ENCODE results near the gene EGR2. TPM values are rescaled to one million over a fixed set of nuclear protein-coding genes. Genes with fewer than 3 reads are reported as not detected.

Gene EGR2
- total RNA-seq, result 0.71 and 1.1 TPM in 2 replicates
- long read RNA-seq, result 0 reads

DNA sequence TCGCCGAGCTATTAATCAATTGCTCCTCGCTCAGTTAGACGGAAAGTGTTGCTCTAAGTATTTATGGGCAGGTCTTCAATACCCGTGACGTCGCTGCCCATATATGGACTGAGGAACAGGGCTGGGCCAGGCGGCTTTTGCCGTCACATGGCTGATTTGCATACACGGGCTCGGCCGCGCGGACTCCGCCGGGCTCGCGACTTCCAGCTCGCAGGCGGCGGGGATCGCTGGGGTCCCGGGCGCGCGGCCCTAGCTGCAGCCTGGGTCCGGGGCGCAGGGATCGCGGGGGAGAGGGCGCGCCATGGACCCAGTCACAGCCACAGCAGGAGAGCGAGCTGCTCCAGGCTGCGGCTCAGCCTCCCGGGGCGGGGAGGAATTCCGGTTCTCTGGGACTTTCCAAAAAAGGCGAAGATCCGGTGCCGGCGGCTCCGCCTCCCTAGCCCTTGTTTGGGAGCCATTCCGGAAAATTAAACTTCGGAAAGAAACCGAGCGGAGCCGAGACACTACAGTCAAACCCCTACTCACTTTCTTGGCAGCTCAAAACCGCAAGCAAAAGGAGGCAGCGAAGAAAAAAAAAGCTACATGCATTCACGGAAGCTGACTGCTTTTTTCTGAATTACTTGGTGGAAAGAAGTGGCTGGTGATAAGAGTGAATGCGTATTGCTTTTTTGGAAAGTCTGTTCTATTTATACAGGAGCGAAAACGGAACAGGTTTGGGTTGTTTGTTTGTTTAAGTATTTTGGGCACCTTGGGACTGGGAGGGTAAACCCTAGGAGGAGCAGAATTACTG, at the start of gene EGR2:
Gene EGR2, minus strand, starts transcription at position 36 of the 790 bp plus-strand sequence. CDS start 337 bp downstream, outside the sequence.
- peaks cover 87% of the 10 kb centered on the region for H3K27me3 Mint-ChIP-seq
- DNase-seq (ENCODE audit: low spot score, unreplicated experiment), result peak; percentile 72

DNA sequence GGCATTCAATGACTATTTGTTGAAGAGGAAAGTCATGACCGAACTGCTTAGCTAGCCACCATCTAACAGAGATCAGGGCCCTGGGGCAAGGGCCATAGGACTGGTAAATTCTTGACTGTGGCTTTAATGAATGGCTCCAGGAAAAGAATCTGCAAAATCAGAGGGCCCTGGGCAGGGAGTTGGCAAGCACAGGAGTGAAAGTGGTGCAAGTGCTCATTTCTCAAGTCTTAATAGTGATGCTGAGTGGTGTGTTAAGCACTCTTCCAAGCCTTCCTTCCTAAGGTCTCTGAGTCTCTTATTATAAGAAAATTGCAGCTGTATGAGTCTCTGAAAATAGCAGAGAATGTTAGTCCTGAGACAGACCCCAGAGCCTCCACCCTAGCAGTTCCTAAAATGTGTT, 46.3 kb upstream of the EGR2 start:
- H3K27me3 Mint-ChIP-seq, result peaks cover 5% of the 10 kb centered on the region
- TF ChIP-seq, protein P1, sequence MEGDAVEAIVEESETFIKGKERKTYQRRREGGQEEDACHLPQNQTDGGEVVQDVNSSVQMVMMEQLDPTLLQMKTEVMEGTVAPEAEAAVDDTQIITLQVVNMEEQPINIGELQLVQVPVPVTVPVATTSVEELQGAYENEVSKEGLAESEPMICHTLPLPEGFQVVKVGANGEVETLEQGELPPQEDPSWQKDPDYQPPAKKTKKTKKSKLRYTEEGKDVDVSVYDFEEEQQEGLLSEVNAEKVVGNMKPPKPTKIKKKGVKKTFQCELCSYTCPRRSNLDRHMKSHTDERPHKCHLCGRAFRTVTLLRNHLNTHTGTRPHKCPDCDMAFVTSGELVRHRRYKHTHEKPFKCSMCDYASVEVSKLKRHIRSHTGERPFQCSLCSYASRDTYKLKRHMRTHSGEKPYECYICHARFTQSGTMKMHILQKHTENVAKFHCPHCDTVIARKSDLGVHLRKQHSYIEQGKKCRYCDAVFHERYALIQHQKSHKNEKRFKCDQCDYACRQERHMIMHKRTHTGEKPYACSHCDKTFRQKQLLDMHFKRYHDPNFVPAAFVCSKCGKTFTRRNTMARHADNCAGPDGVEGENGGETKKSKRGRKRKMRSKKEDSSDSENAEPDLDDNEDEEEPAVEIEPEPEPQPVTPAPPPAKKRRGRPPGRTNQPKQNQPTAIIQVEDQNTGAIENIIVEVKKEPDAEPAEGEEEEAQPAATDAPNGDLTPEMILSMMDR (IDR thresholded peaks at IDR 0.05; ENCODE audit: unreplicated experiment), result no peak
- H3K27ac Mint-ChIP-seq, result no peak overlapping the region

More for the DNA sequence above, at the start of gene EGR2:
- Mint-ChIP-seq H3K9me3 (ENCODE audit: low read depth) (no peaks in the 10 kb centered on the region), H3K36me3 (ENCODE audit: insufficient read depth) (no peaks in the 10 kb centered on the region), H3K27ac (peak within 1 kb of the TSS; percentile 95), H3K4me3 (ENCODE audit: low read depth) (peak within 1 kb of the TSS; percentile 90), H3K4me1 (ENCODE audit: low read depth) (peaks cover 19% of the 10 kb centered on the region)
- TF ChIP-seq, protein P1 (IDR thresholded peaks at IDR 0.05; ENCODE audit: unreplicated experiment), result no peak

DNA sequence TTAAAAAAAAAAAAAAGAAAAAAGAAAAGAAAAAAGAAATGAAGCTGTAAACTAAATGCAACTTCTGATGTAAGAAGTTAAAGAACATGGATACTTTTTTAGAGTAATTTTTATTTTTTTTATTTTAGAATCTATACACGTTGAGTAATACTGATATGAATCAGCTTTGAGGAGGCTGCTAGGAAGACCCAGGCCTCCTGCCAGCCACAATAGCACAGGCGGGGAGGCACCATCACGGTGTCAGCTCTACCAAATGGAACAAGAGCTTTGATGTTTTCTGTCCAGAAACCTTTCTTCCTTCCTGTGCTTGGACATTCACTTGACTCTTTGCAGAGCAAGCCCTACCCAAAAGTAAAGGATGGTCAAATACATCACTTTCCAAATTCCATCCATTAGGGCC, 45.3 kb upstream of the EGR2 start:
- Mint-ChIP-seq H3K9me3 (ENCODE audit: low read depth) (no peaks in the 10 kb centered on the region), H3K4me3 (ENCODE audit: low read depth) (no peak overlapping the region), H3K27ac (no peak overlapping the region), H3K36me3 (ENCODE audit: insufficient read depth) (no peaks in the 10 kb centered on the region), H3K4me1 (ENCODE audit: low read depth) (peaks cover 6% of the 10 kb centered on the region), H3K27me3 (peaks cover 5% of the 10 kb centered on the region)
- no peak for DNase-seq (ENCODE audit: low spot score, unreplicated experiment)
- TF ChIP-seq, protein P1 (IDR thresholded peaks at IDR 0.05; ENCODE audit: unreplicated experiment), result no peak

More for the DNA sequence above, 46.3 kb upstream of the EGR2 start:
- DNase-seq (ENCODE audit: low spot score, unreplicated experiment), result no peak
- H3K36me3 Mint-ChIP-seq (ENCODE audit: insufficient read depth), result no peaks in the 10 kb centered on the region
- H3K4me3 Mint-ChIP-seq (ENCODE audit: low read depth), result no peak overlapping the region
- peaks cover 6% of the 10 kb centered on the region for H3K4me1 Mint-ChIP-seq (ENCODE audit: low read depth)
- no peaks in the 10 kb centered on the region for H3K9me3 Mint-ChIP-seq (ENCODE audit: low read depth)

DNA sequence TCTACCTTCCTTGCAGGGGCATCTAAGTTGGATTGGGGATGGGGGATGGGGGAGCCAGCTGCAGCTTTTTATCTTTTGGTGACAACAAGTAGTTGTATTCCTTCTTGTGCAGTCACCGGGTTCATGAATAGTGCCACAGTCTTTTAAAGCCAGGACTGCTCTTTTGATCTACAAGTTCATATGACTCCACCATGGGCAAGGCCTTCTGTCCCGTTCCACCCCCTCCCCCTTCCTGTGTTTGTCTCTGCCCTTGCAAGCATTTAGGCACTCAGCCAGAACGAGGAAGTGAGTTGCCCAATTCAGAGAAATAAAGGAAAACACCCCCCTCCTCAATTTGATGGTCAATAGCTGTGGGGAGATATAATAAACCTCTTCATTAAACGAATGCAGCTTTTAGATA, 44.8 kb upstream of the EGR2 start:
- Mint-ChIP-seq H3K36me3 (ENCODE audit: insufficient read depth) (no peaks in the 10 kb centered on the region), H3K27me3 (peaks cover 5% of the 10 kb centered on the region), H3K9me3 (ENCODE audit: low read depth) (no peaks in the 10 kb centered on the region), H3K4me1 (ENCODE audit: low read depth) (peaks cover 6% of the 10 kb centered on the region), H3K27ac (no peak overlapping the region), H3K4me3 (ENCODE audit: low read depth) (no peak overlapping the region)
- no peak for DNase-seq (ENCODE audit: low spot score, unreplicated experiment)
- TF ChIP-seq, protein P1 (IDR thresholded peaks at IDR 0.05; ENCODE audit: unreplicated experiment), result no peak

DNA sequence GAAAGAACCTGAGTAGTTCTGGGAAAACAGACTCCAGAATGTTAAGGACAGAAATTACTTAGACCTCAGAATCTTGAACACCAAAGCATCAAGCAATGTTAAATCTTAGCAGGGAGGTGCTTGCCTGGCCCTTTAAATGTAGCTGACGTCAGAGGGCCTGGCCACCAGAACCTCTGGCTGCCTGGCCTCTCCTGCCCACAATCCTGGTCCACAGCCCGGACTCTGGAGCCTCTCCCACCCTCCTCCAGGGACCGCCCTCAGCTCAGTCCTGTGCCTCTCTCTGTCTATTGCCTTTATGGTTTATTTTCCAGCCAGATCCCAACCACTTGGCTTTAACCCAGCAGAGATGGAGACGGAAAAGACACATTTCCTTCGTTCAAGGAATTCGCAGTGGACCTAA, 42.2 kb upstream of the EGR2 start:
- peaks cover 1% of the 10 kb centered on the region for H3K27me3 Mint-ChIP-seq
- DNase-seq (ENCODE audit: low spot score, unreplicated experiment), result no peak
- TF ChIP-seq, protein P1 (IDR thresholded peaks at IDR 0.05; ENCODE audit: unreplicated experiment), result no peak
- H3K4me3 Mint-ChIP-seq (ENCODE audit: low read depth), result no peak overlapping the region
- H3K4me1 Mint-ChIP-seq (ENCODE audit: low read depth), result peaks cover 6% of the 10 kb centered on the region
- H3K27ac Mint-ChIP-seq, result no peak overlapping the region
- no peaks in the 10 kb centered on the region for H3K36me3 Mint-ChIP-seq (ENCODE audit: insufficient read depth)
- no peaks in the 10 kb centered on the region for H3K9me3 Mint-ChIP-seq (ENCODE audit: low read depth)
